ENCODE measurements around the gene MAP4K1.

The MAP4K1 gene

GRCh38 chr19:38617764-38618589, at the start of gene MAP4K1:
Gene MAP4K1, minus strand, starts transcription at chr19:38617953. Its CDS starts 58 bp downstream, at chr19:38617895.
- peak; percentile 72 for DNase-seq

GRCh38 chr19:38666663-38667511, 49.1 kb upstream of the MAP4K1 start:
- DNase-seq = no peak

- DNase-seq = no peak
Observed at GRCh38 chr19:38665950-38666662, 48.4 kb upstream of the MAP4K1 start.

- DNase-seq = no peak
Observed at GRCh38 chr19:38665219-38665931, 47.6 kb upstream of the MAP4K1 start.

- DNase-seq = no peak
Observed at GRCh38 chr19:38664503-38665211, 46.9 kb upstream of the MAP4K1 start.

GRCh38 chr19:38663957-38664502, 46.3 kb upstream of the MAP4K1 start:
- DNase-seq = no peak

GRCh38 chr19:38663156-38663651, 45.5 kb upstream of the MAP4K1 start:
- DNase-seq = no peak

GRCh38 chr19:38662537-38663155, 44.9 kb upstream of the MAP4K1 start:
- DNase-seq = no peak

GRCh38 chr19:38661996-38662395, 44.2 kb upstream of the MAP4K1 start:
- no peak for DNase-seq

GRCh38 chr19:38661136-38661535, 43.4 kb upstream of the MAP4K1 start:
- no peak for DNase-seq

- no peak for DNase-seq
Observed at GRCh38 chr19:38660724-38661123, 43.0 kb upstream of the MAP4K1 start.

- DNase-seq = no peak
Observed at GRCh38 chr19:38658462-38659306, 40.9 kb upstream of the MAP4K1 start.

- DNase-seq = no peak
Observed at GRCh38 chr19:38657633-38658222, 40.0 kb upstream of the MAP4K1 start.

GRCh38 chr19:38656171-38656981, 38.6 kb upstream of the MAP4K1 start:
- DNase-seq = no peak

GRCh38 chr19:38655148-38655824, 37.5 kb upstream of the MAP4K1 start:
- peak; percentile 27 for DNase-seq

GRCh38 chr19:38654628-38655055, 36.9 kb upstream of the MAP4K1 start:
- no peak for DNase-seq

GRCh38 chr19:38653028-38653571, 35.3 kb upstream of the MAP4K1 start:
- no peak for DNase-seq

Data from stimulated activated CD4-positive, alpha-beta T cell treated with anti-CD3 and anti-CD28 coated beads, Interleukin-4, amount 100 ng/mL, for 1 hour (primary cell).